Activated T-cell treated with anti-CD3 and anti-CD28 coated beads for 4 hours (primary cell): ENCODE measurements around the gene LEF1.
A peak's percentile ranks its signal among the peaks of the same experiment; 100 is the strongest.
"Not testable (repeated sequence)": the region's sequence is repeated elsewhere in the genome, so short reads cannot be mapped to it uniquely, and the experiment has no call there.

Source experiments
- DNase-seq: peaks from one replicate; pipeline ENCODE4 v3.0.0-alpha.2; 2020

The LEF1 gene

DNA sequence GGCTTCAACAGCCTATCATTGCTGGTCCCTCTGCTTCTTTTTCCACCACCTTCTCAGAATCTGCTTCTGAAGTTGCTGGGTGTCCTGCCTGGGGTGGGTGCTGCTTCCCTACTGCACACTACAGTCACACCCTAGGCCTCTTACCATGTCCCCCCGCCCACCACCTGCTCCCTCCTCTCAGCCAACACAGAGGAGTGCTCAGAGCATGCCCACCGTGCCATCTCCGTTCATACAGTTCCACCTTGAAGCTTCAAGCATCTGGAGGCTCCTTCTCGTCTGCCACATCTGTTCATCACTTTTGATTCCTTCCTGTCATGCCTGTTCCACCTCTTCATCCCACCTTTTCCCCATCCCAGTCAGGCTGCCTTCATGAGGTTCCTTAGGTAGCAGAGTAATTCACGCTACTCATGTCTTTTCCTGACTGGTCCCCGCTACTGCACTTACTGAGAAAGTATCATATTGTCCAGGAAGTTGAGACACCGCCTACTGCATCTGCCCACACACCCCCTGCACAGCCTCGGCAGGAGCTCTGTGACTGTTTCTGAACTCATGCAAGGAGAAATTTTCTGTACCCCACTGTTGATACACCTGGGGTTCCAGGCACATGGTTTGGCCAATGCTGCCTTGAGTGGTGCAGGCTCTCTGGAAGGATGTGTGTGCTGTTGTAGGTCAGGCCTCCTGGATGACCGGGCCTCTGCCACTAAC, 139.6 kb downstream of the LEF1 start:
- peak; percentile 59 for DNase-seq

GRCh38 chr4:108024878-108025165, 143.9 kb downstream of the LEF1 start:
- no peak for DNase-seq

- no peak for DNase-seq
Observed at GRCh38 chr4:108024085-108024877, 144.5 kb downstream of the LEF1 start.

DNA sequence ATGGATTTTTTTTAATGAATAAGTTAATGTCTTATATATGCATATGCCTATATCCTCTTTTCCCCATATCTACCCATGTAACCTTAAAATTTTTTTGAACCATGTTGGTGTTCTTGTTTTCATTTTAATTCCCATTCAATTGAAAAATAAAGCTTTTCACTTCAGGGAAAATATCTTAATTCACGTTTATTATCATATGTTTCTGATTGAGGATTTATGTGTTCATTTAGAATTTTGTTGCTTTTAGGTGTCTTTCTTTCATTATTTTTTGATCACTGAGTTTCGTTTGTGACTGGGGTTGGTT, 149.9 kb downstream of the LEF1 start:
- no peak for DNase-seq

DNA sequence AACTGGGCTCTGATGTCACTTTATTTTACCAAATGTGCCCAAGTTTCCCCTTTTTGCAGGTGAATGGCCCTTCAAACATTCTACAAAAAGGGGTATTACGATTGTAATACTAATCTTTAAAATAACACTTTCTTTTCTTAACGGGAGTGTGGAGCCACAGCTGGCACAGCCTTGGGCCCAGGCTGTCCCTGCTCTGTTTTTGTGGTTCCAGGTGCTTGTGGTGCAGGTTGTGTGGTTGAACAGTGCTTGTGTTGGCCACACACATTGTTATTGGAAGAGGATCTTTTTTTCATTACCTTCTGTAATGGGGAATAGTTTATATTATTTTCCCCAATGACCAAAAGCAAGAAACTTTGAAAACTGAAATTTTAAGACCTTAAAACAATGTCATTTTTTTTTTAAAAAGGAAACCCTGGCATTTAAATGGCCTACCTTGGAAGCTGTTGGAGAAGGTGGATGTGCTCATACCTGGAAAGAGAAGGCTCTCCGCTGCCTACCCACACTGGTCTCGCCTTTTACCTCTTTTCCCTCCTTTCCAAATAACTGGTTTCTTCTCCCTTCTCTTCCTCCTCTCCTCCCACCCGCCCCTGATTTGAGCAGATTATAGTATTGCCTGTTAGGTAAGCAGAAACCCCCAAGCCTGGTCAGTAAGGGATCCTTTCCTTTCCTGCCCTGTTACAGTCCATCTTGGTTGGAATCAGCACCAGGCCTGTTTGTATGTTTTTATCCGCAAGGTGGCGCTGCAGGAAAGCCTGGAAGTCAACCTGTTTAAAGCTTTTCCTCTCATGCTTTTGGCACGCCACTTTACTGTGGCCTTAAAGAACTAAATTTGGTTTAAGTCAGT, 150.5 kb downstream of the LEF1 start:
- DNase-seq, result peak; percentile 89

- no peak for DNase-seq
Observed at GRCh38 chr4:108013955-108014354, 154.8 kb downstream of the LEF1 start.

GRCh38 chr4:108013327-108013726, 155.4 kb downstream of the LEF1 start:
- DNase-seq, result no peak

GRCh38 chr4:108012382-108012781, 156.3 kb downstream of the LEF1 start:
- DNase-seq, result not testable (repeated sequence)

- no peak for DNase-seq
Observed at GRCh38 chr4:108010167-108010566, 158.6 kb downstream of the LEF1 start.

DNA sequence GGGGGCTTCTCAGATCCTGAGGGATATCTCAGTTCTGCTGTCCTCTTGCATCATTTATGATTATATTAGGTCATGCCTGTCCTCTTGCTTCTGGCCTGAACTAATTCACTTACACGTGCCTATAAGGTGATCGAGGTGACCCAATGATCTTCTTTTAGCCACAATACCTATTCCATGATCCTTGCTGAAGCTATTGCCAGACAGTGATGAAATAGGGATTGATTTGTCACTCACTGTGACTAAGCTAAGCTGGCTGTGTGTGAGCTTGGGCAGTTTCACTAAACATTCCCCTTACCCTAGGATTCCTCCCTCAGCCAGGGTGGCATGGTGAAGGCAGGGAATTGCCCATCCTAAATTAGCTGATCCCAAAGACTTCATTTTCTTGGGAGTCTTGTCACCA, 160.0 kb downstream of the LEF1 start:
- no peak for DNase-seq

DNA sequence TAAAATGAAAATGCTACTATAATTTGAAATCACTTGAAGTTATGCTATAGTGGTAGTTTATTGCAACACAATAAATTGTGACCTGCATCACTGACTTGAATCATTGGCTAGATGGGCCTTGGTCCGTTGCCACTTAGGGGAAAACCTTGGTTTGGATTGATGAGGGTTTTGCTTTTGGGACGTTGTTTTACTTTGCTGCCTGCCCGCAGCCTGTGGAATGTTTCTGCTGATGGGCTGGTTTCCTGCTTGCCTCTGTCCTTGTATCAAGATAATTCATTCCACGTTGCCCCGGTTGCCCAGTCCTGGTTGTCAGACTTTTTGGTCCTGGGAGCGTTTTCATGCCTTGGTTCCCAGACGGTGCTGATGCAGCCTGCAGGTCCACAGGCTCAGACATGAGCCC, 160.7 kb downstream of the LEF1 start:
- no peak for DNase-seq

DNA sequence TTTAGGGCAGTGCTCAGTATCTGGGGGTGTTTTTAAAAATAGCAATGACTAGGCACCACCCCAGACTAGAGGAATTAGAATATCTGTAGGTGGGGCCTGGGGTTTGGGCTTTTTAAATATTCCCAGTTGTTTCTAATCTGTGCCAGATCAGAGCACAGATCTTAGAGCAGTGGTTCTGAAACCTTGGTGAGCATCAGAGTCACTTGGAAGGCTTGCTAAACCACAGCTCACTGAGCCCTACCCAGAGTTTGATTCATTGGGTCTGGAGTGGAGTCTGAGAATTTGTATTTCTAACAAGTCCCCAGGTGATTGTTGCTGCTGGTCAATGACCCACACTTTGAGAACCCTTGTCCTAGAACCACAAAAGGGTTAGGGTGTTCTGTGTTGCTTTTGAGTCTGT, 162.4 kb downstream of the LEF1 start:
- no peak for DNase-seq

DNA sequence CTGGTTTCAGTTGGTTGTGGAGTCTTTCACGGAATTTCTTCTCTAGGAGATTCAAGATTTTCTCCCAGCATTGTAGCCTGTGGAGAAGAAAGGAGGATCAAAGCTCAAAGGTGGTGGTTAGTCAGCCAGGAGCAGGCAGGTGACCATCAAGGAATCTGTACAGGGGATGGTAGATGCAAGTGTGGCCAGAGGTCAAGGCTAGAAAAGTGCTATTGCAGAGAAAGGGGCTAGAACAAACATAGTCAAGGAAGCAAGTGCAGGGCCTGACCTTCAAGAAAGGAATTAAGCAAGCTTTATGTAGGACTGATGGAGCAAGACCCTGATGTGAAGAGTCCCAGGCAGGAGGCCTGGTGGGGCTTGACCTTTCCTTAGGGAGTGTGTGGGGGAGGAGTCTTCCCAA, 162.9 kb downstream of the LEF1 start:
- no peak for DNase-seq

- no peak for DNase-seq
Observed at GRCh38 chr4:108004646-108005045, 164.1 kb downstream of the LEF1 start.

- no peak for DNase-seq
Observed at GRCh38 chr4:108003982-108004515, 164.7 kb downstream of the LEF1 start.

GRCh38 chr4:108001540-108002135, 167.1 kb downstream of the LEF1 start:
- DNase-seq, result no peak

DNA sequence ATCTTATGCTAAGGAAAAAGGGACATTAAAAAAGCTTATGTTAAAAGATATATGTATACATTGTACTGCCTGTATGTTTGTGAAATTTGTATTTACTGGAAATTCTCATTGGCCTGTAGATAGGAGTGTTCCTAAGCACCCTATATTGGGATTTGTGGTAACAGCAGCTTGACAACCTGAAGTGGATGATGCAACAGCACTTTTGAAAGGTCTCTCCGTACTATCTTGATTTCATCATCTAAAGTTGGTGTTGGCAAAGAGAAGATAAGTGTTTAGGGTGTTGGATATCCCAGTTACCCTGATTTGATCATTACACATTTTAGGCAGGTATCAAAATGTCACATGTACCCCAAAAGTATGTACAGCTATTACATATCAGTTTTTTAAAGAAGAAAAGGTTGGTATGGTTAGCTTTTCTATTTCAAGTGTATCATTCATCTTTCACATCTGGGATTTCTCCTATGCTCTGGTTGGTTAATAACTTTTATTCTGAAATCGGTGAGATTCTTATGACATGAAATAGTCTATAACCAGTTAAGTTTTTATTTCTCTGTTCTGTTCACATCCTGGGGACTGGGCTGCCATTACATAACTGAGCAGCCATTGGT, 168.7 kb downstream of the LEF1 start:
- DNase-seq, result no peak

- no peak for DNase-seq
Observed at GRCh38 chr4:107997794-107998193, 170.9 kb downstream of the LEF1 start.
